ENCODE results near the gene MARCHF3. TPM values are rescaled to one million over a fixed set of nuclear protein-coding genes. Genes with fewer than 3 reads are reported as not detected.

MARCHF3 gene
- total and polyA plus RNA-seq, 10 of the 15 experiments (the other 5 are each of a cell fraction or from before 2014, with no cell fraction given), result 3.6 to 24.1 (median 11.3) TPM

- Histone ChIP-seq H3K4me3 (no peak overlapping the region), H3K27me3 (replicated peaks in 1 of 2; ENCODE audit: control insufficient read depth in 2 of 2, insufficient read depth in 2 of 2, low read length in 1 of 2) (no peaks in the 10 kb centered on the region), H3K36me3 (ENCODE audit: control insufficient read depth in 2 of 2, insufficient read depth in 2 of 2, low read length in 1 of 2) (no peaks in the 10 kb centered on the region), H3K4me1 (ENCODE audit: control insufficient read depth, insufficient read depth, low read length) (no peaks in the 10 kb centered on the region), H3K27ac (ENCODE audit: control insufficient read depth, insufficient read depth) (no peak overlapping the region), H3K79me2 (ENCODE audit: control insufficient read depth, insufficient read depth, low read length) (no peaks in the 10 kb centered on the region), H2AFZ (ENCODE audit: control insufficient read depth, low read depth, low read length) (no peak overlapping the region), H3K9me3 (replicated peaks; ENCODE audit: control insufficient read depth, insufficient read depth, low read length) (no peaks in the 10 kb centered on the region), H3K4me2 (ENCODE audit: control insufficient read depth, insufficient read depth) (no peak overlapping the region), H3K9ac (ENCODE audit: control insufficient read depth, insufficient read depth, low read length) (no peak overlapping the region), H4K20me1 (ENCODE audit: control insufficient read depth, insufficient read depth) (no peaks in the 10 kb centered on the region)
- ChIA-PET POLR2A (no interaction called here), SMC1A (ENCODE audit: uncharacterized antibody, unreplicated experiment) (interaction anchor here (1.7 kb wide), 1 partner anchor 10 kb away, joined by 5 read pairs; no protein-coding TSS in a partner anchor), CTCF (no interaction called here), RAD21 (ENCODE audit: unreplicated experiment) (no interaction called here)
- in situ Hi-C loops (cut with MboI) (no loop called here), intact Hi-C loops (cut with micrococcal nuclease; ENCODE audit: unreplicated experiment) (no loop called here)
- WGBS (ENCODE audit: insufficient coverage, insufficient replicate concordance, low lambda C conversion rate, missing lambda C conversion rate), result 77% methylated on average over 7 of the region's 7 CpGs
- no TSS peak for BruUV-seq (replicated peaks)
- ATAC-seq (no peak), DNase-seq (ENCODE audit: low read depth, low spot score) (no peak), FAIRE-seq (no peak)
- TF ChIP-seq ZBTB33 (IDR thresholded peaks at IDR 0.05), result no peak
- TF ChIP-seq HDAC2 (IDR thresholded peaks at IDR 0.05), result no peak
- TF ChIP-seq SUZ12 (IDR thresholded peaks at IDR 0.05; ENCODE audit: unreplicated experiment), result no peak
- no peak for TF ChIP-seq MLLT1 (IDR thresholded peaks at IDR 0.05)
- TF ChIP-seq MEF2B (IDR thresholded peaks at IDR 0.05; ENCODE audit: partially characterized antibody, poor library complexity, severe bottlenecking), result no peak
- no peak for TF ChIP-seq JUNB (IDR thresholded peaks at IDR 0.05)
- TF ChIP-seq ATF2 (IDR thresholded peaks at IDR 0.05; ENCODE audit: low read length), result no peak
- TF ChIP-seq CHD2 (IDR thresholded peaks at IDR 0.05; ENCODE audit: borderline replicate concordance, low read depth, low read length), result no peak
- no peak for TF ChIP-seq YY1 (IDR thresholded peaks at IDR 0.05; ENCODE audit: low read depth, low read length)
- no peak for TF ChIP-seq MTA2 (IDR thresholded peaks at IDR 0.05; ENCODE audit: low read depth)
- no peak for TF ChIP-seq CREM (IDR thresholded peaks at IDR 0.05; ENCODE audit: low read depth)
- no peak for TF ChIP-seq BCLAF1 (IDR thresholded peaks at IDR 0.05)
- no peak for TF ChIP-seq USF2 (IDR thresholded peaks at IDR 0.05; ENCODE audit: borderline replicate concordance, low read depth, low read length)
- no peak for TF ChIP-seq EZH2 (IDR thresholded peaks at IDR 0.05; ENCODE audit: borderline replicate concordance, control insufficient read depth, low read depth, low read length)
- TF ChIP-seq USF1 (IDR thresholded peaks at IDR 0.05; ENCODE audit: borderline replicate concordance, extremely low read length, insufficient read depth, low read depth, low read length), result no peak
- TF ChIP-seq CREB1 (IDR thresholded peaks at IDR 0.05; ENCODE audit: low read depth), result no peak
Measured at GRCh38 chr5:126877602-126878001, 152.8 kb downstream of the MARCHF3 start.

All from GM12878 (cell line).